ENCODE data around the gene FRMD8. TPM values are rescaled to one million over a fixed set of nuclear protein-coding genes. Genes with fewer than 3 reads are reported as not detected.
"Not testable (repeated sequence)": the region's sequence is repeated elsewhere in the genome, so short reads cannot be mapped to it uniquely, and the experiment has no call there.

Gene FRMD8
- total RNA-seq, 1 donor from 2014 or later: 14.4 TPM

- peak; percentile 74 for DNase-seq (ENCODE audit: low spot score)
- intact Hi-C loops (cut with DNase I): no loop called here
Observed at GRCh38 chr11:65444314-65445051, 58.0 kb downstream of the FRMD8 start.

GRCh38 chr11:65445101-65445603, 58.7 kb downstream of the FRMD8 start:
- DNase-seq (ENCODE audit: low spot score): peak; percentile 51
- intact Hi-C loops (cut with DNase I): no loop called here

- DNase-seq (ENCODE audit: low spot score): peak; percentile 74
- intact Hi-C loops (cut with DNase I): no loop called here
Observed at GRCh38 chr11:65445604-65446445, 59.4 kb downstream of the FRMD8 start.

- intact Hi-C loops (cut with DNase I): no loop called here
- DNase-seq (ENCODE audit: low spot score): peak; percentile 76
Observed at GRCh38 chr11:65446446-65447277, 60.2 kb downstream of the FRMD8 start.

- no peak for DNase-seq (ENCODE audit: low spot score)
- intact Hi-C loops (cut with DNase I): no loop called here
Observed at GRCh38 chr11:65448074-65448417, 61.6 kb downstream of the FRMD8 start.

GRCh38 chr11:65448418-65449105, 62.1 kb downstream of the FRMD8 start:
- peak; percentile 63 for DNase-seq (ENCODE audit: low spot score)
- intact Hi-C loops (cut with DNase I): no loop called here

- intact Hi-C loops (cut with DNase I); DNase-seq (ENCODE audit: low spot score): not testable (repeated sequence)
Observed at GRCh38 chr11:65451301-65451700, 64.9 kb downstream of the FRMD8 start.

- DNase-seq (ENCODE audit: low spot score): peak; percentile 7
- intact Hi-C loops (cut with DNase I): not testable (repeated sequence)
Observed at GRCh38 chr11:65452259-65452658, 65.8 kb downstream of the FRMD8 start.

- DNase-seq (ENCODE audit: low spot score): peak; percentile 43
- intact Hi-C loops (cut with DNase I): no loop called here
Observed at GRCh38 chr11:65452806-65453490, 66.5 kb downstream of the FRMD8 start.

GRCh38 chr11:65454311-65454695, 67.9 kb downstream of the FRMD8 start:
- intact Hi-C loops (cut with DNase I): no loop called here
- DNase-seq (ENCODE audit: low spot score): peak; percentile 58

- DNase-seq (ENCODE audit: low spot score): peak; percentile 97
- intact Hi-C loops (cut with DNase I): no loop called here
Observed at GRCh38 chr11:65454696-65455456, 68.4 kb downstream of the FRMD8 start.

GRCh38 chr11:65456418-65456817, 70.0 kb downstream of the FRMD8 start:
- intact Hi-C loops (cut with DNase I): no loop called here
- no peak for DNase-seq (ENCODE audit: low spot score)

- DNase-seq (ENCODE audit: low spot score): no peak
- intact Hi-C loops (cut with DNase I): no loop called here
Observed at GRCh38 chr11:65459552-65459951, 73.1 kb downstream of the FRMD8 start.

Other genes with a start within 250 kb of the FRMD8 start
- gene SPDYC, start 216.4 kb upstream of the FRMD8 start, total RNA-seq: not detected
- gene CAPN1, start 204.7 kb upstream of the FRMD8 start, total RNA-seq: 89.6 TPM
- gene POLA2, start 124.7 kb upstream of the FRMD8 start, total RNA-seq: 3.5 TPM
- 3.6 TPM for gene CDC42EP2, start 71.8 kb upstream of the FRMD8 start, total RNA-seq
- gene DPF2, start 52.8 kb upstream of the FRMD8 start, total RNA-seq: 46.2 TPM
- gene TIGD3, start 31.9 kb upstream of the FRMD8 start, total RNA-seq: not detected
- gene SLC25A45, start 4.0 kb upstream of the FRMD8 start, total RNA-seq: 10.5 TPM
- gene NEAT1, start 36.2 kb downstream of the FRMD8 start, total RNA-seq: 668 TPM
- gene MALAT1, start 112.4 kb downstream of the FRMD8 start, total RNA-seq: 9,850 TPM
- gene SCYL1, start 138.4 kb downstream of the FRMD8 start, total RNA-seq: 60.2 TPM
- gene LTBP3, start 171.7 kb downstream of the FRMD8 start, total RNA-seq: 148 TPM
- 28.3 TPM for gene ZNRD2, start 183.8 kb downstream of the FRMD8 start, total RNA-seq
- 47.4 TPM for gene FAM89B, start 185.9 kb downstream of the FRMD8 start, total RNA-seq
- 174 TPM for gene EHBP1L1, start 189.4 kb downstream of the FRMD8 start, total RNA-seq
- gene KCNK7, start 209.2 kb downstream of the FRMD8 start, total RNA-seq: 1.5 TPM
- 42.5 TPM for gene MAP3K11, start 227.6 kb downstream of the FRMD8 start, total RNA-seq
- 15.9 TPM for gene PCNX3, start 229.1 kb downstream of the FRMD8 start, total RNA-seq

Data from cardiac septum (tissue), 1 donor.